BJ (cell line): ENCODE measurements around the gene CTRL. TPM values are rescaled to one million over a fixed set of nuclear protein-coding genes. Genes with fewer than 3 reads are reported as not detected.

Source experiments
- CTCF ChIA-PET: fragments of 350-600 bp; formaldehyde crosslinking; extraction: SDS; loops from one replicate; lab custom pipeline; 2021; ENCODE audit warnings: antibody characterized with exemption, inconsistent platforms; lab: Yijun Ruan, JAX
- POLR2A ChIA-PET: fragments of 300-600 bp; sonication (Branson Sonifier 250); formaldehyde crosslinking; extraction: SDS; loops from one replicate; lab custom pipeline; 2021; ENCODE audit warnings: antibody characterized with exemption; lab: Charles Lee
- DNase-seq: peaks from one replicate; pipeline ENCODE4 v3.0.0-alpha.2; 2011; ENCODE audit warnings: low read depth
- H3K27me3 ChIP-seq: 2 replicates; pipeline ENCODE4 v1.6.0; 2011; ENCODE audit warnings: low read length; ENCODE audit not compliant: control insufficient read depth, insufficient read depth
- H3K36me3 ChIP-seq: 2 replicates; pipeline ENCODE4 v1.5.1; 2011; ENCODE audit warnings: low read length; ENCODE audit not compliant: control insufficient read depth, insufficient read depth
- H3K4me3 ChIP-seq: 2 replicates; pipeline ENCODE4 v1.5.1; 2011; ENCODE audit warnings: low read depth, mild to moderate bottlenecking, control low read depth, low read length
- CTCF ChIP-seq: IDR thresholded peaks from 2 replicates; pipeline ENCODE4 v1.5.1; 2011; ENCODE audit warnings: low read depth, mild to moderate bottlenecking, control low read depth, inconsistent platforms, low read length, moderate library complexity; ENCODE audit not compliant: insufficient read depth
- polyA plus RNA-seq: library from polyadenylated mRNA; depleted of rRNA; stranded (reverse); fragments of >200 nt; gene quantifications from 2 replicates; pipeline ENCODE4 v1.2.3, GENCODE V29; 2011

Gene CTRL
- polyA plus RNA-seq, 1 experiment: 0.58 TPM

- peak; percentile 18 for DNase-seq
- ChIA-PET CTCF (interaction anchor here (0.6 to 2.8 kb wide), 2 partner anchors 72 to 152 kb away, joined by 3 to 15 read pairs; no protein-coding TSS in a partner anchor), POLR2A (no interaction called here)
- Histone ChIP-seq H3K36me3 (peaks cover 4% of the 10 kb centered on the region), H3K4me3 (peak within 1 kb of the TSS; percentile 80), H3K27me3 (no peaks in the 10 kb centered on the region)
- TF ChIP-seq CTCF: peak; percentile 10; the same call in 1 of the 2 replicates
Measured at GRCh38 chr16:67968400-67969253, 37.0 kb upstream of the CTRL start, which contains the start of gene SLC12A4. Gene SLC12A4, minus strand, starts transcription at chr16:67968637. Its CDS starts 84 bp downstream, at chr16:67968553.

GRCh38 chr16:67967958-67968399, 36.3 kb upstream of the CTRL start:
- DNase-seq: no peak
- POLR2A ChIA-PET: no interaction called here
- Histone ChIP-seq H3K4me3 (peak overlapping the region; percentile 80), H3K36me3 (peaks cover 10% of the 10 kb centered on the region), H3K27me3 (no peaks in the 10 kb centered on the region)
- CTCF ChIA-PET: interaction anchor here (0.6 to 2.8 kb wide), 2 partner anchors 73 to 151 kb away, joined by 3 to 15 read pairs; no protein-coding TSS in a partner anchor
- TF ChIP-seq CTCF: no peak

GRCh38 chr16:67967183-67967957, 35.7 kb upstream of the CTRL start:
- Histone ChIP-seq H3K36me3 (peaks cover 15% of the 10 kb centered on the region), H3K4me3 (peak overlapping the region; percentile 80), H3K27me3 (no peaks in the 10 kb centered on the region)
- no peak for TF ChIP-seq CTCF
- ChIA-PET POLR2A (interaction anchor here (0.6 to 1.0 kb wide), 2 partner anchors 31 to 133 kb away, joined by 3 to 4 read pairs; partner anchors contain the start of gene PSMB10), CTCF (interaction anchor here (1.3 to 2.8 kb wide), 3 partner anchors 25 to 73 kb away, joined by 5 to 15 read pairs (median 9); partner anchors contain the start of gene PSMB10)
- no peak for DNase-seq

GRCh38 chr16:67966549-67967182, 35.0 kb upstream of the CTRL start:
- H3K36me3 ChIP-seq: peaks cover 22% of the 10 kb centered on the region
- DNase-seq: no peak
- CTCF ChIA-PET: interaction anchor here (1.3 to 2.8 kb wide), 5 partner anchors 24 to 83 kb away, joined by 3 to 15 read pairs (median 5); partner anchors contain the start of gene PSMB10
- H3K27me3 ChIP-seq: no peaks in the 10 kb centered on the region
- H3K4me3 ChIP-seq: peak overlapping the region; percentile 80
- no peak for TF ChIP-seq CTCF
- POLR2A ChIA-PET: interaction anchor here (0.6 to 1.0 kb wide), 3 partner anchors 30 to 132 kb away, joined by 3 to 4 read pairs (median 4); partner anchors contain the start of gene PSMB10
